Muscle layer of duodenum (tissue), 2 donors: Measurements from ENCODE around the gene KCNAB1.
A peak's percentile ranks its signal among the peaks of the same experiment; 100 is the strongest.
"Not testable (repeated sequence)": the region's sequence is repeated elsewhere in the genome, so short reads cannot be mapped to it uniquely, and the experiment has no call there.

Source experiments
- H3K27ac ChIP-seq: one replicate; pipeline ENCODE4 v1.7.0; 2013; ENCODE audit warnings: mild to moderate bottlenecking, low read length
- H3K27me3 ChIP-seq: one replicate; pipeline ENCODE4 v1.7.0; 2013; ENCODE audit warnings: low read depth, mild to moderate bottlenecking, control low read depth, low read length
- H3K36me3 ChIP-seq, 2 donors: one replicate each; pipeline ENCODE4 v1.7.0; 2013; ENCODE audit warnings: low read length in 2 of 2, control low read depth in 1 of 2, mild to moderate bottlenecking in 1 of 2; ENCODE audit not compliant: insufficient read depth in 2 of 2, control insufficient read depth in 1 of 2
- H3K4me1 ChIP-seq, 2 donors: one replicate each; pipeline ENCODE4 v1.7.0; 2013; ENCODE audit warnings: low read length in 2 of 2, mild to moderate bottlenecking in 2 of 2, control low read depth in 1 of 2, moderate library complexity in 1 of 2; ENCODE audit not compliant: insufficient read depth in 2 of 2, control insufficient read depth in 1 of 2
- H3K4me3 ChIP-seq, 2 donors: one replicate each; pipeline ENCODE4 v1.7.0; 2013; ENCODE audit warnings: low read length in 2 of 2, low read depth in 1 of 2, mild to moderate bottlenecking in 1 of 2
- H3K9me3 ChIP-seq, 2 donors: one replicate each; pipeline ENCODE4 v1.7.0; 2013; ENCODE audit warnings: low read length in 2 of 2, control low read depth in 1 of 2, mild to moderate bottlenecking in 1 of 2; ENCODE audit not compliant: control insufficient read depth in 1 of 2
- donor health status: healthy.

KCNAB1 gene

GRCh38 chr3:156551261-156551660 lies 430.9 kb downstream of the KCNAB1 start:
- peaks cover 28 to 39% of the 10 kb centered on the region in 2 donors for H3K36me3 ChIP-seq
- peak overlapping the region; percentile 50 for H3K27ac ChIP-seq
- no peaks in the 10 kb centered on the region for H3K27me3 ChIP-seq
- H3K9me3 ChIP-seq, result no peaks in the 10 kb centered on the region
- H3K4me1 ChIP-seq, result peaks cover 19 to 56% of the 10 kb centered on the region in 2 donors
- peak overlapping the region in 1 of 2 donors; percentile 97 for H3K4me3 ChIP-seq

DNA sequence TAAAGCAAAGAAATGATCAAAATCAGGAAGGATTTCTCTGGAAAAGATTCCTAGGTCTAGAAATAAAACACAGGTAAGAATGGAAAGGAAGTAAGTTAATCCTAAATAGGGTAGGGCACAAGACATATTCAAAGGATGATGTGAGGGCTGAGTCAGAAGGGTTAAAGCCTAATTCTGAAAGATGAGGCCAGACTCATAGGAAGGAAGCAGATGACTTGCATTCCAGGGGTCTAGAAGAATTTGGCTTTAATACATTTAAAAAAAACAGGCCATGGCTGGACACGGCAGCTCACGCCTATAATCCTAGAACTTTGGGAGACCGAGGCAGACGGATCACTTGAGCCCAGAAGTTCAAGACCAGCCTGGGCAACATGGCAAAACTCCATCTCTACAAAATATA lies 431.4 kb downstream of the KCNAB1 start:
- Histone ChIP-seq H3K9me3 (no peaks in the 10 kb centered on the region), H3K27ac (peak overlapping the region; percentile 50), H3K36me3 (peaks cover 27 to 34% of the 10 kb centered on the region in 2 donors), H3K4me1 (peaks cover 19 to 53% of the 10 kb centered on the region in 2 donors), H3K27me3 (no peaks in the 10 kb centered on the region), H3K4me3 (peak overlapping the region in 1 of 2 donors; percentile 97)

- Histone ChIP-seq H3K9me3 (no peaks in the 10 kb centered on the region), H3K27ac (peak overlapping the region; percentile 91), H3K36me3 (peaks cover 21 to 28% of the 10 kb centered on the region in 2 donors), H3K4me3 (peak overlapping the region; percentile 87 to 97), H3K27me3 (no peaks in the 10 kb centered on the region), H3K4me1 (peaks cover 19 to 44% of the 10 kb centered on the region in 2 donors)
Measured at GRCh38 chr3:156552973-156553372, 432.6 kb downstream of the KCNAB1 start.

DNA sequence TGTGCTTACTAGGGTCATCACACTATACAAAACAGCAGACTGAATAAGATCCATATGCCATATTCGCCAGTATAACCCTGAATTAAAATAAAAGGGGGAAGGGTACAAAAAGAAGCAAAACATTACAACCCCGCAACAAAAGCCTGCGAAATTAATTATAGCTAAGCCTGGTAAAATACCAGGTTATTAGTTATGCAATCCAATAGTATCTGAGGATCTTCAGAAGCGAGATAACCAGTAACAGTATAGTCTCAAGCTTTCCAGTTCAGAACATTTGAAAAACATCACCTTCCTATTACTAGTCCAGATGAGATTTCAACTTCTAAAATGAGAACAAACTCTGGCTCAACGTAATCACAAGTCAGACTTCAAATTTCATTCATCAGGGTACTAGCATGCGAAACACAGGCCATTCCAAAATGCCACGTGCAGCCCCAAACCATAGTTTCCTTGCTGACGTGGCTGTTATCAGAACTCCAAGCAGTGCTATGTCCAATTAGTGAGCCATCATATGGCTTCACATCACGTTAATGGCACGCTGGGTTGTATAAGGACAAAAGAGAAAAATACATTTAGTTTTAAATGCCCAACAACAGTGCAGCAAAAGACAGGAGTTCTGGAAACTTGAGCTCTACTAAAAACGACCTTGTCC lies 433.5 kb downstream of the KCNAB1 start:
- Histone ChIP-seq H3K27ac (peak overlapping the region; percentile 91), H3K36me3 (peaks cover 12 to 19% of the 10 kb centered on the region in 2 donors), H3K9me3 (no peaks in the 10 kb centered on the region), H3K4me1 (peaks cover 12 to 37% of the 10 kb centered on the region in 2 donors), H3K27me3 (no peaks in the 10 kb centered on the region), H3K4me3 (peak overlapping the region; percentile 87 to 97)

DNA sequence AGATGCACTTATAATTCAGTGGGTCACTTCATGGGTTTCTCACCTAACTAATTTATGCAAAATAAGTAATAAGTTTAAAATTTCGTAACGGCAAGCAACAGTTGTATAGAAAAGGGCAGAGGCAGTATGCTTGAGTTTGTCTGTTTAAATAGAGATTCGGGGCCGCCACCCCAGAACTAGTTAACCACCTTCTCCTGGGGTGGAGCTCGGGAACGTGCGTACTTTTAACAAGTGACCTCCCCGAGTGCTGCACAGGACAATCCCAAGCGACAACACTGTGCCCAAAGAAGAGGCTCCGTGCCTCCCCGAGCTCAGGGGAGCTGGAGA lies 434.1 kb downstream of the KCNAB1 start:
- peak overlapping the region; percentile 91 for H3K27ac ChIP-seq
- peak overlapping the region; percentile 87 to 97 for H3K4me3 ChIP-seq
- no peaks in the 10 kb centered on the region for H3K9me3 ChIP-seq
- H3K36me3 ChIP-seq, result peaks cover 10 to 17% of the 10 kb centered on the region in 2 donors
- peaks cover 12 to 37% of the 10 kb centered on the region in 2 donors for H3K4me1 ChIP-seq
- no peaks in the 10 kb centered on the region for H3K27me3 ChIP-seq

- H3K27me3 ChIP-seq, result no peaks in the 10 kb centered on the region
- peaks cover 10 to 17% of the 10 kb centered on the region in 2 donors for H3K36me3 ChIP-seq
- peak within 1 kb of the TSS; percentile 87 to 97 for H3K4me3 ChIP-seq
- H3K27ac ChIP-seq, result peak within 1 kb of the TSS; percentile 91
- H3K4me1 ChIP-seq, result peaks cover 12 to 34% of the 10 kb centered on the region in 2 donors
- no peaks in the 10 kb centered on the region for H3K9me3 ChIP-seq
Measured at GRCh38 chr3:156554842-156555687, 434.7 kb downstream of the KCNAB1 start, which contains the start of gene SSR3. Gene SSR3 (minus strand): TSS chr3:156555117. CDS start chr3:156555089, 28 bp downstream.

DNA sequence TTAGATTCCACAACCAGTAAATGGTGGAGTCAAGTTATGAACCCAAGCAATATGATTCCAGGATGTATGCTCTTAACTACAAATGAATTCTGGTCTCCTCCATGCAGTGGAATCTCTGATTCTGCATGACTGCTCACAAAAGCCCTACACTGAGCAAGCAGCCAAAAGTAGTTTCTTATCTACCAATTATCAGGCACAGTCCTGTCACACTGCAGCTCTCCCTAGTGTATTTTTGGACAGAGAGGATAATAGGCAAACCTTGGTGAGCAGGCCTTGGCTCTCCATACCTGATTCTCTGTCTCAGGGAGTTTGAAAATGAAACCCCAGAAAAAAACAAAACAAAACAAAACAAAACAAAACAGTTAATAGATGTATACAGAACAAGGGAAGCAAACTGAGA lies 438.0 kb downstream of the KCNAB1 start:
- Histone ChIP-seq H3K9me3 (no peaks in the 10 kb centered on the region), H3K27me3 (no peaks in the 10 kb centered on the region), H3K36me3 (peaks cover 0 to 12% of the 10 kb centered on the region in 2 donors), H3K4me1 (peaks cover 4 to 6% of the 10 kb centered on the region in 2 donors), H3K4me3 (no peak overlapping the region), H3K27ac (no peak overlapping the region)

DNA sequence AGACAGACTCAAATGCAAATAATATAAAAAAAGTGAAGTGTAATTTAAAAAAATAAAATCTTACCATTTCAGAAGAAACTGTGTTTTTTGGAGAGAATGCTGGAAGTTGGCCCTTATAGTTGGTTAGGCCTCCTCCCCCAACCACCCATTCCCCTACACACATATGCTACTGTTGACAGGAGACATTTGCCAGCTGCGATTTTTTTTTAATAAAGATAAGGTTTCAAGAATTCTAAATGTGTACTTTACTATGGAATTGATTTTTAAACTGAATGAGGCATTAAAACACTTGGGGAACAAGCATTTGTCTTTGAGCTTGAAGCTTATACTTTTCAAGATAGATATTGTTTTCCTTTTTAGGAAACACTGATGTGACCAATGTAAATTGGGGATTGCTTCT lies 438.9 kb downstream of the KCNAB1 start:
- peaks cover 0 to 5% of the 10 kb centered on the region in 2 donors for H3K36me3 ChIP-seq

DNA sequence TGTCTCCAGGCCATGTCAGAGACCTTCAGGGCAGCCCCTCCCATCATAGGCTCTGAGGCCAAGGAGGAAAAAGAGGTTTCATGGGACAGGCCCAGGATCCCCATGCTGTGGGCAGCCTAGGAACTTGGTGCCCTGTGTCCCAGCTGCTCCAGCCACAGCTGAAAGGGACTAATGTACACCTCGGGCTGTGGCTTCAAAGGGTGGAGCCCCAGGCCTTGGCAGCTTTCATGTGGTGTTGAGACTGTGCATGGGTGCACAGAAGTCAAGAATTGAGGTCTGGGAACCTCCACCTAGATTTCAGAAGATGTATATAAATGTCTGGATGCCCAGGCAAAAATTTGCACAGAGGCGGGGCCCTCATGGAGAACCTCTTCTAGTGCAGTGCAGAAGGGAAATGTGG lies 441.2 kb downstream of the KCNAB1 start:
- Histone ChIP-seq H3K27me3 (no peaks in the 10 kb centered on the region), H3K9me3 (no peaks in the 10 kb centered on the region), H3K4me1 (no peaks in the 10 kb centered on the region), H3K27ac (no peak overlapping the region), H3K36me3 (no peaks in the 10 kb centered on the region), H3K4me3 (no peak overlapping the region)

More for the DNA sequence above, 438.9 kb downstream of the KCNAB1 start:
- no peak overlapping the region for H3K27ac ChIP-seq
- H3K4me3 ChIP-seq, result no peak overlapping the region
- no peaks in the 10 kb centered on the region for H3K27me3 ChIP-seq
- no peaks in the 10 kb centered on the region for H3K9me3 ChIP-seq
- H3K4me1 ChIP-seq, result no peaks in the 10 kb centered on the region

DNA sequence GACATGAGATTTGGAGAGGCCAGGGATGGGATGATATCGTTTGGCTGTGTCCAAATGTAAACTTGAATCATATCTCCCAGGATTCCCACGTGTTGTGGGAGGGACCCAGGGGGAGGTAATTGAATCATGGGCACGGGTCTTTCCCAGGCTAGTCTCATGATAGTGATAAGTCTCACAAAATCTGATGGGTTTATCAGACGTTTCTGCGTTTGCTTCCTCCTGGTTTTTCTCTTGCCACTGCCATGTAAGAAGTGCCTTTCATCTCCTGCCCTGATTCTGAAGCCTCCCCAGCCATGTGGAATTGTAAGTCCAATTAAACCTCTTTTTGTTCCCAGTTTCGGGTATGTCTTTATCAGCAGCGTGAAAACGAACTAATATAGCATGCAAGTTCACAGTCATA lies 442.1 kb downstream of the KCNAB1 start:
- H3K27ac ChIP-seq, H3K4me1 ChIP-seq, H3K36me3 ChIP-seq, H3K4me3 ChIP-seq, H3K27me3 ChIP-seq, H3K9me3 ChIP-seq: not testable (repeated sequence)

GRCh38 chr3:156563900-156564682 lies 443.7 kb downstream of the KCNAB1 start:
- Histone ChIP-seq H3K36me3 (no peaks in the 10 kb centered on the region), H3K27ac (no peak overlapping the region), H3K4me1 (no peaks in the 10 kb centered on the region), H3K27me3 (no peaks in the 10 kb centered on the region), H3K4me3 (no peak overlapping the region), H3K9me3 (no peaks in the 10 kb centered on the region)
